ENCODE measurements around the gene SETBP1.
A peak's percentile ranks its signal among the peaks of the same experiment; 100 is the strongest.

The SETBP1 gene

DNA sequence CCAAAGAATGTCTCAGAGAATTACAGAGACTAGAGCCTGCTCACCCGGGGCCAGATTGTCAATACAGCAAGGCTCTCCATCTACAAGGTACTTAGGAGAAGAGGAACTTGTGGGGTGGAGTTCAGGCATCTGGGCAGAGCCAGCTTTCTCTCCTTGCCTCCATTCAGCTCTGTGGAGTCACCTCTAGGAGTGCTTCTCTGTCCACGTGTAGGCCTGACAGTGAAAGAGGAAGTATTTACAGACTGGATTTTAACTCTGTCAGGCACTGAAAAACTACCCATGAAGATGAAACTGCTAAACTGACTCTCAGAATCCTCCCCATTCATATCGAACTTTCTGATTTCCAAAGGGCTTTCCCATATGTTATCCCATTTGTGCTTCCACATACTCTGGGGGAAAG is 315.6 kb downstream of the SETBP1 start:
- DNase-seq = no peak

DNA sequence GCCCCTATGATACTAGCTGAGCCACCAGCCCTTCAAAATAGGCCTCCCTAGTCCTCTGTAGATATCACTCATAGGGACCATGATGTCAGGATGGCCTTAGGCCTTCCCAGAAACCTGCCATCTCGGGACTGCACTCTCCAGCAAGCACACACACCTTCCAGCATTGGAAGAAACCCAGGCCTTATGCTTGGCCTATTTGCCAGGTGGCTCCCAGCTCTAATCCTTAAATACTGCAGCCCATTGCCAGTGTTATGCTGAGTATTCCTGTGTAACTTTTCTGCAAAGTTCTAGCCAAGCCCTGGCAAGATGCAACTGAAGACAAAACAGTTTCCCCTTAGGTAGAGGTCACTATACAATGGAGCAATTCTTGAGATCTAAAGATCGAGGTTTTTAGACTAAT is 316.5 kb downstream of the SETBP1 start:
- no peak for DNase-seq

DNA sequence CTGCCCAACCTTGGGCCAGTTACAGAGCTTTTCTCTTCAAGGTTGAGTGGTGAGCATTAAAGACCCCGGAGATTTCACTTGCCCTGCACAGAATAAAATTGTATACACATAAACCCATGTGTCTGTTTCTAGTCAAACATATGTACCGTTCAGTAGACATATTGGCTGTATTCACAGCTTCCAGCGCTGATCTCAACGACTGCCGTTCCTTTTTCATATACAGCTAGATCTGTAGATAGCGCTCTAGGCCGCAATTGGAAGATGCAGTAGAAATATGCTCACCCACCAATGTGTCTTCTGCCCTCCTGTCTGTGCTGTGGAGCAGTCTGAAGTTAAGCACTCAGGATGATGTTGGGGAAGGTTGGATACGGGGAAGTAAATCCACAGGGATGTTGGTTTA is 317.7 kb downstream of the SETBP1 start:
- no peak for DNase-seq

- DNase-seq = no peak
These were observed 323.9 kb downstream of the SETBP1 start for GRCh38 chr18:45004546-45005080.

GRCh38 chr18:45006934-45007333 is 326.2 kb downstream of the SETBP1 start:
- no peak for DNase-seq

DNA sequence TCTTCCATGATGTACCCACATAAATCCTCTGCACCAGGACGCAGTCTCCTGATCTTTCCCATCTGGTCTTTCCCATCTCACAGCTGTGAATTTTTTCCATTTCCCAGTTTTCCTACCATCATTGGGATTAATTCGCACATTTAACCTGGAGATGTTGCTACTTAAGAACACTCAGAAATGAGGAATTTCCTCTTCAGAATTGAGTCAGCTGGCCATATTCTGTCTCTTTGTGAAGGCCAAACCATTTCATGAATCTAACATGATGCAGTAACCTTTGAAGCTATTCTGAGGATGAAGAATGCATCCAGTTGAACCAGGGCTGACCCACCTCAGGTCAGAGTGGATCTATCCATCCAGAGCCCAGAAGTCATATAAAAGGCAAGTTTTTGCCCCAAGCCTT is 326.8 kb downstream of the SETBP1 start:
- no peak for DNase-seq

DNA sequence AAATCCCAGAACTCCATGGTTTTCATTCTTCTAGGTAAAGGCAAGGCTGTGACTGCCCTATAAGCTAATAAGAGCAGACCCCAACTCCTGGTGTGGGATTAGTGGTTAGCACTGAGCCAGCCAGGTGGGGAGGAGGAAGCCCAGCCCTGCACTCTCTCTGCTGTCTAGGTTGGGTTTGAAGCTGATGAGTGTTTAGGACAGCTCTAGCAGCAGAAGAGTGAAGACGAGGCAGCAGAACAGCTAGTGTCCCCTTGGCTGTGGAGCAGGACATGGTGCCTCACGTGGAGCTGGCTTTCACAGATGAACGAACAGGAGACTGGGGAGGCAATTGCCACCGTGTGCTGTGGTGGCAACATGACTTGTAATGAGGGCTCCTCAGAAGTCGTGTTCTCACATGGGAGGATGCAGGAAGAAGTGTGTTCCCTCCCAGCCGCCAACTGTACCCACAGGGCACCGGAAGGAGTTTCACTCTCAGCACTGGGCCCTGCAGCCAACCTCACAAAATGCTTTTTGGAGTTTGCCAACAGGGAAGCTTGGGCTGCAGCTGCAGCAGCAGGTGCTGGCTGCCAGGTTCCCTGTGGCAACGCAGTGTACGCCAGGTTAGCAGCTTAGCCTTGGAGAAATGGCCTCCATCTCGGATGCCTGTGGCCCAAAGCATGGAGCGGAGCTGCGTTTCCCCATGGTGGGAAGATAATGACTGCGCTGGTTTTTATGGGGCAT is 328.2 kb downstream of the SETBP1 start:
- DNase-seq = no peak

GRCh38 chr18:45009756-45010155 is 329.1 kb downstream of the SETBP1 start:
- no peak for DNase-seq

GRCh38 chr18:45012286-45012685 is 331.6 kb downstream of the SETBP1 start:
- peak; percentile 84 for DNase-seq

GRCh38 chr18:45014047-45014501 is 333.4 kb downstream of the SETBP1 start:
- peak; percentile 95 for DNase-seq

DNA sequence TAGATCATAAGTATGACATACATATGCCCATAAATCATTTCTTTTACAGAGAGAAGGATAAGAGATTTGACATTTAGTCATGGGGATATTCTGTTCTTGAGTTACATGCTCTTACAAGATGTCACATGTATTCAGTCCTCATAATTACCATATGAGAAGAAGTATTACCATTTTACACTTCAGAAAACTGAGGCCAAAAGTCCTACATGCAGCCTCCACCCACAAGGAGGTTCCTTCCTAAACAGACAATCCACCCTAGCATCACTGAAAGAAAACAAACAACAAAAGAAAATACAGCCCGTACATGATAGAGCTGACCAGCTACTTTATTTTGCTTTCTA is 335.1 kb downstream of the SETBP1 start:
- no peak for DNase-seq

- no peak for DNase-seq
These were observed 338.8 kb downstream of the SETBP1 start for GRCh38 chr18:45019469-45019868.

GRCh38 chr18:45023519-45023918 is 342.8 kb downstream of the SETBP1 start:
- no peak for DNase-seq

- no peak for DNase-seq
These were observed 343.8 kb downstream of the SETBP1 start for GRCh38 chr18:45024357-45025088.

DNA sequence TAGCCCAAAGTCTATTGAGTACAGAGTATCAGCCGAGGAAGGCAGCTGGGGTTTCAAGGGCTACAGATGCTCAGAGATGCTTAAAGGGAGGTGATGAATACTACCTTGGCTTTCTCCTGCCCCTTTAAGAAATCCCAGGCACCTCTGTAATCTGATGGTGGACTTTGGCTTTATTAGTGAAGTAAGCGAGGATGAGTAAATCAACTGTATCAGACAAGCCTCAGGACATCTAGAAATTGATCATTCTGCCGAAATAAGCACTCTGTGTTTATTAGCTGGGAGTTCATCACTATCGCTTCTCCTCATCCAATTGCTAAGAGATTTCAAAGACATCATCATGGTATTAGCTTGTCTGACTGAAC is 344.4 kb downstream of the SETBP1 start:
- DNase-seq = no peak

- DNase-seq = no peak
These were observed 345.5 kb downstream of the SETBP1 start for GRCh38 chr18:45026162-45026561.

DNA sequence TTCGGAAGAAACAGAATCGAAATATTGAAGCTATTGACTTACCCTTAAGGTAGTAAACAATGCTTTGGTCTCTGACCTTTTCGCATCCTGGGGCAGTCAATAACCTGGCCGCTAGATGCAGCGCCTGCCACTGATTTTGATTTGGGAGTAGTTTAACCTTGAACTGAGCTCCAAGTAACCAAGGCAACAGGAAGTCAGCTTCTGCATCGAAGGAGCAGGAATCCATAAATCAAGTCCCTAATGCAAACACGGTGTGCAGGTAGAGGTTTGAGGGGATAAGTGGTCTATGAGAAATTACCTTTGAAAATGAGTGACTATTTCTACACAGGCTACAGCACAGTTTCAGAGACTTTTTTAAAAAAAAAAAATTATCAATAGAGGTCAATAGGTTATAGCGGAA is 353.5 kb downstream of the SETBP1 start:
- DNase-seq = no peak

- no peak for DNase-seq
These were observed 356.9 kb downstream of the SETBP1 start for GRCh38 chr18:45037618-45038017.

GRCh38 chr18:45039376-45039775 is 358.7 kb downstream of the SETBP1 start:
- DNase-seq = no peak

- DNase-seq = no peak
These were observed 360.2 kb downstream of the SETBP1 start for GRCh38 chr18:45040879-45041278.

DNA sequence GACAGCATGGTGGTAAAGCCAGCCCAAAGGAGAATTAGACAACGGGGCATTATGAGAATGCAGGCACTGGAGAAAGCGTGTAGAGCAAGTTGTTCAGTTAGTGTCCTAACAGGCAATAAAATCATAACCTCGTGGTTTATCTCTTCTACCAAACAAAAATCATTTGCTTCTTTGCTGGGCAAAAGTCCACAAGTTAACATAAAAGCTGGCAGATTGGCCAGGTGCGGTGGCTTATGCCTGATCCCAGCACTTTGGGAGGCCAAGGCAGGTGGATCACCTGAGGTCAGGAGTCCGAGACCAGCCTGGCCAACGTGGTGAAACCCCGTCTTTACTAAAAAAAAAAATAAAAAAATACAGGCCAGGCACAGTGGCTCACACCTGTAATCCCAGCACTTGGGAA is 364.1 kb downstream of the SETBP1 start:
- DNase-seq = no peak

GRCh38 chr18:45046228-45046627 is 365.5 kb downstream of the SETBP1 start:
- no peak for DNase-seq

DNA sequence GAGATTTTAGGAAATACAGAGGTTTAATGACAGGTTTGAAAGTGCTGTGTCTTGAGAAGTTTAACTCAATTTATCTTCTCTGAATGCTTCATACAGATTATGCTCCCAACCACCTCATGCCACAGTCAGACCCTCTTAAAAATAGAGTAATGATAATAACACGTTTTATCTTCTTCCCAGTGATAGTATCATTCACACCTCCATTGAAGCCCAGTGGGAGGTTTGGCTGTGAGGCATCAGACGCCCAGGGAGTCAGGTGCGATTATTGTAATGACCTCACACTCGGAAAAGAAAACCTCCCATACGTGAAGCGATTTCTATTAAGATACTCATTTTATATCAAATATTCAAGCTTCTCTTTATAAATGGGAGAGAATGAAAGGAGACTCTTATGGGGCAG is 366.3 kb downstream of the SETBP1 start:
- no peak for DNase-seq

GRCh38 chr18:45049578-45050319 is 369.1 kb downstream of the SETBP1 start:
- DNase-seq = no peak

Data from islet precursor cell (in vitro differentiated cells).